ENCODE measurements around the gene PSMC4.

Gene PSMC4

DNA sequence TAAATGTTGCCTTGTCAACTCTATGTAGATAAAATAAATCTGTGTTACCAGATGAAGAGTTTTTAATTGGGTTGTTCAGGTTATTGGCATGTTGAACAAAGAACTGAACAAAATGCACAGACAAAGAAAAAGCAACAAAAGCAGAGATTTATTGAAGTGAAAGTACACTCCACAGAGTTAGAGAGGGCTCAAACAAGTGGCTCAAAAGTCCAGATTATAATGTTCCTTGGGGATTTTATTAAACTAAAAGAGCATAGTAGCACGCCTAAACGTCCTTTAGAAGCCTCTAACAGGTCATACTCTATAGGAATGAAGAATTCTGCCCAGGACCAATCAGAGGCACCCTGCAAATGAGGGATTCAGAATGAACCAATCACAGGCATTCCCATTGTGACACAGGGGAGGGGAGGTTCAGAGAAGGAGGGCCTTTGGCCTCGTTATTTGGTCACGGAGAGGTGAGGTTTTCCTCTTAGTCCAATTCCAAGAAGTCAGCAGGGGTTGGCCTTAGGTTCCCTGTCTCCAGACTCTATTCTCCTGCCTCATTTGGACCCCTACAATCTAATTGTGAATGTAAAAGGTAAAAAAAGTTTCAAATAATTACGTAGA lies 12.8 kb downstream of the PSMC4 start:
- TF ChIP-seq, protein P1, sequence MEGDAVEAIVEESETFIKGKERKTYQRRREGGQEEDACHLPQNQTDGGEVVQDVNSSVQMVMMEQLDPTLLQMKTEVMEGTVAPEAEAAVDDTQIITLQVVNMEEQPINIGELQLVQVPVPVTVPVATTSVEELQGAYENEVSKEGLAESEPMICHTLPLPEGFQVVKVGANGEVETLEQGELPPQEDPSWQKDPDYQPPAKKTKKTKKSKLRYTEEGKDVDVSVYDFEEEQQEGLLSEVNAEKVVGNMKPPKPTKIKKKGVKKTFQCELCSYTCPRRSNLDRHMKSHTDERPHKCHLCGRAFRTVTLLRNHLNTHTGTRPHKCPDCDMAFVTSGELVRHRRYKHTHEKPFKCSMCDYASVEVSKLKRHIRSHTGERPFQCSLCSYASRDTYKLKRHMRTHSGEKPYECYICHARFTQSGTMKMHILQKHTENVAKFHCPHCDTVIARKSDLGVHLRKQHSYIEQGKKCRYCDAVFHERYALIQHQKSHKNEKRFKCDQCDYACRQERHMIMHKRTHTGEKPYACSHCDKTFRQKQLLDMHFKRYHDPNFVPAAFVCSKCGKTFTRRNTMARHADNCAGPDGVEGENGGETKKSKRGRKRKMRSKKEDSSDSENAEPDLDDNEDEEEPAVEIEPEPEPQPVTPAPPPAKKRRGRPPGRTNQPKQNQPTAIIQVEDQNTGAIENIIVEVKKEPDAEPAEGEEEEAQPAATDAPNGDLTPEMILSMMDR (conservative IDR thresholded peaks at IDR 0.05; ENCODE audit: low read length), result no peak
- no peak for TF ChIP-seq EZH2phosphoT487 (IDR thresholded peaks at IDR 0.05; ENCODE audit: borderline replicate concordance)
- Histone ChIP-seq H3K4me2 (ENCODE audit: low read depth, low read length, poor library complexity, severe bottlenecking) (no peak overlapping the region), H3K9me2 (replicated peaks; ENCODE audit: low read depth, low read length) (no peaks in the 10 kb centered on the region), H3K36me3 (ENCODE audit: insufficient read depth, low read length) (peaks cover 23% of the 10 kb centered on the region; the same call in 1 of the 2 replicates), H4K20me1 (ENCODE audit: insufficient read depth, low read length, poor library complexity, severe bottlenecking) (no peaks in the 10 kb centered on the region), H2AFZ (ENCODE audit: low read length) (no peak overlapping the region), H3K4me1 (ENCODE audit: insufficient read depth, low read length, poor library complexity, severe bottlenecking) (no peaks in the 10 kb centered on the region), H3K4me3 (ENCODE audit: low read length, poor library complexity, severe bottlenecking) (no peak overlapping the region), H3F3A (ENCODE audit: low read depth) (no peaks in the 10 kb centered on the region), H3K79me2 (ENCODE audit: insufficient read depth, low read length) (no peaks in the 10 kb centered on the region; the same call in 1 of the 2 replicates), H3K27me3 (ENCODE audit: insufficient read depth, low read length, poor library complexity, severe bottlenecking) (no peaks in the 10 kb centered on the region), H3K9ac (ENCODE audit: low read depth, low read length, poor library complexity, severe bottlenecking) (no peak overlapping the region), H3K9me3 (ENCODE audit: insufficient read depth, low read depth, low read length) (peaks cover 16% of the 10 kb centered on the region)

DNA sequence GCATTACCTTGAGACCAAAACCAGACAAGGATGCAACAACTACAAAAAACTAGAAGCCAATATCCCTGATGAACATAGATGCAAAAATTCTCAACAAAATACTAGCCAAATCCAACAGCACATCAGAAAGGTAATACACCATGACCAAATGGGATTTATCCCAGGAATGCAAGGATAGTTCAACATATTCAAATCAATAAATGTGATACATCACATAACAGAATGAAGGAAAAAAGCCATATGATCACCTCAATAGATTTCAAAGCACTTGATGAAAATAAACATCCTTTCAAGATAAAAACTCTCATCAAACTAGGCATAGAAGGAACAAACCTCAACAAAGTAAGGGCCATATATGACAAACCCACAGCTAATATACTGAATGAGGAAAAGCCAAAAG lies 15.7 kb downstream of the PSMC4 start:
- H3K9ac ChIP-seq (ENCODE audit: low read depth, low read length, poor library complexity, severe bottlenecking), result no peak overlapping the region
- H3K4me2 ChIP-seq (ENCODE audit: low read depth, low read length, poor library complexity, severe bottlenecking), result no peak overlapping the region
- H3K4me3 ChIP-seq (ENCODE audit: low read length, poor library complexity, severe bottlenecking), result no peak overlapping the region
- no peaks in the 10 kb centered on the region for H3F3A ChIP-seq (ENCODE audit: low read depth)
- no peaks in the 10 kb centered on the region; the same call in 1 of the 2 replicates for H3K36me3 ChIP-seq (ENCODE audit: insufficient read depth, low read length)
- no peaks in the 10 kb centered on the region for H3K9me2 ChIP-seq (replicated peaks; ENCODE audit: low read depth, low read length)
- TF ChIP-seq, protein P1 (conservative IDR thresholded peaks at IDR 0.05; ENCODE audit: low read length), result no peak
- no peak for TF ChIP-seq EZH2phosphoT487 (IDR thresholded peaks at IDR 0.05; ENCODE audit: borderline replicate concordance)
- no peaks in the 10 kb centered on the region for H3K27me3 ChIP-seq (ENCODE audit: insufficient read depth, low read length, poor library complexity, severe bottlenecking)
- H3K9me3 ChIP-seq (ENCODE audit: insufficient read depth, low read depth, low read length), result peaks cover 16% of the 10 kb centered on the region
- no peaks in the 10 kb centered on the region for H4K20me1 ChIP-seq (ENCODE audit: insufficient read depth, low read length, poor library complexity, severe bottlenecking)
- H3K79me2 ChIP-seq (ENCODE audit: insufficient read depth, low read length), result no peaks in the 10 kb centered on the region; the same call in 1 of the 2 replicates
- H2AFZ ChIP-seq (ENCODE audit: low read length), result no peak overlapping the region
- H3K4me1 ChIP-seq (ENCODE audit: insufficient read depth, low read length, poor library complexity, severe bottlenecking), result no peaks in the 10 kb centered on the region

DNA sequence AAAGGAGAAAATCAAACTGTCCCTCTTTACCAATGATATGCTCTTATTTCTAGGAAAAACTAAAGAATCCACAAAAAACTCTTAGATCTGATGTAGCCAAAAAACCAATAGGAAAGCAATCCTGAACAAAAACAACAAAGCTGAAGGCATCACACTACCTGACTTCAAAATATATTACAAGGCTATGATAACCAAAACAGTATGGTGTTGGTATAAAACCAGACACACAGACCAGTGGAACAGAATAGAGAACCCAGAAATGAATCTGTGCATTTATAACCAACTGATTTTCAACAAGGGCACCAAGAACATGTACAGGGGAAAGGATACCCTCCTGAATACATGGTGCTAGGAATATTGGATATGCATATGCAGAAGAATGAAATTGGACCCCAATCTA lies 16.2 kb downstream of the PSMC4 start:
- no peak overlapping the region for H2AFZ ChIP-seq (ENCODE audit: low read length)
- H3K9me2 ChIP-seq (replicated peaks; ENCODE audit: low read depth, low read length), result no peaks in the 10 kb centered on the region
- no peaks in the 10 kb centered on the region; the same call in 1 of the 2 replicates for H3K36me3 ChIP-seq (ENCODE audit: insufficient read depth, low read length)
- no peak for TF ChIP-seq EZH2phosphoT487 (IDR thresholded peaks at IDR 0.05; ENCODE audit: borderline replicate concordance)
- TF ChIP-seq, protein P1 (conservative IDR thresholded peaks at IDR 0.05; ENCODE audit: low read length), result no peak
- H3K4me1 ChIP-seq (ENCODE audit: insufficient read depth, low read length, poor library complexity, severe bottlenecking), result no peaks in the 10 kb centered on the region
- H3K9me3 ChIP-seq (ENCODE audit: insufficient read depth, low read depth, low read length), result peaks cover 16% of the 10 kb centered on the region
- no peaks in the 10 kb centered on the region for H3F3A ChIP-seq (ENCODE audit: low read depth)
- no peaks in the 10 kb centered on the region for H4K20me1 ChIP-seq (ENCODE audit: insufficient read depth, low read length, poor library complexity, severe bottlenecking)
- no peak overlapping the region for H3K4me2 ChIP-seq (ENCODE audit: low read depth, low read length, poor library complexity, severe bottlenecking)
- no peaks in the 10 kb centered on the region for H3K27me3 ChIP-seq (ENCODE audit: insufficient read depth, low read length, poor library complexity, severe bottlenecking)
- H3K79me2 ChIP-seq (ENCODE audit: insufficient read depth, low read length), result no peaks in the 10 kb centered on the region; the same call in 1 of the 2 replicates
- H3K4me3 ChIP-seq (ENCODE audit: low read length, poor library complexity, severe bottlenecking), result no peak overlapping the region
- H3K9ac ChIP-seq (ENCODE audit: low read depth, low read length, poor library complexity, severe bottlenecking), result no peak overlapping the region
